Liver (tissue), 3 donors: Measurements from ENCODE around the gene AKIRIN1.

Experiments used
- CTCF ChIP-seq: fragments of 150-350 bp; IDR thresholded peaks from 2 replicates; pipeline ENCODE4 v1.5.1; 2017; ENCODE audit warnings: improper control_type of control experiment, low read depth, low read length; ENCODE audit not compliant: missing input control
- EGR1 ChIP-seq, 2 donors: IDR thresholded peaks; 2 replicates each; pipeline ENCODE4 v1.6.1; 2016 to 2018; ENCODE audit warnings: antibody characterized with exemption in 2 of 2, low read depth in 2 of 2
- FOXA1 ChIP-seq: IDR thresholded peaks from 2 replicates; pipeline ENCODE4 v1.6.1; 2016; ENCODE audit warnings: antibody characterized with exemption
- RXRA ChIP-seq, 2 donors: IDR thresholded peaks; 2 replicates each; pipeline ENCODE4 v1.6.1; 2017 to 2018; ENCODE audit warnings: antibody characterized with exemption in 2 of 2, mild to moderate bottlenecking in 1 of 2
- TAF1 ChIP-seq: conservative IDR thresholded peaks from 2 replicates; pipeline ENCODE4 v1.6.1; 2016; ENCODE audit warnings: antibody characterized with exemption, mild to moderate bottlenecking
- TF ChIP-seq, protein P1 (sequence below): IDR thresholded peaks from 2 replicates; pipeline ENCODE4 v1.6.1; 2016; ENCODE audit warnings: antibody characterized with exemption
- donor health status: healthy.
- donor health status: healthy.

DNA sequence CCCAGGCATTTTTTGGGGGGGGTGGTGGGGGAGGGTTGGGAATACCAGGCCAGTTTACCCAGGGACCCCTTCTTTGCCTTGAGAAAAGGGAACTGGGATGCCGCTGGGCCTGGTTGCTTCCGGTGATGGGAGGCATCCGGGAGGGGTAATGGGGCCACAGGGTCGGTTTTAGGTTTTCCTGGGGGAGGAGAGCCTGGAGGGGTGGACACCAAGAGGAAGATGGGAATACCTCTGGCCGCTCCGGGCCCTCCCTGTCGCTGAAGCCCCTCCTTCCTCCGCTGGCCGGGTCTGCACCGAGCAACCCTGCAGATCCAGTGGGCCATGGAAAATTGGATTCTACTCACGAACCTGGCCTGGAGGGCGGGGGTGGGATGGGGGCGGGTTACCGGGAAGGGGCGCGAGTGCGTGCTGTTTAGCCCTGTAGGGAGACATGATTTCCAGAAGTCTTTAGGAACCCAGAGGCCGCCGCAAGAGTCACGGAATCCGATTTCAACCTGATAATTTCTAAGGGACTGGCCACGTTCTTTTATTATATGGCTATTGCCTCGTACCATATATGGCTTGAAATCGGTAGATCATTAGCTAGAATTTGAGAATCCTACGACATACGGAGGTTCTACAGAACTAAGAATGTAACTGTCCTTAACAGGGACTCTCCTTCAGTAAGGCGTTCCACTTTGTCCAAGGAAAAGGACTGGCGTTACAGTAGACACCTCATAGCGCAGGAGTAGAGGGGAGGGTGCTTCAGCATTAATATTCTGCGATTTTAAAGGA is 749 bp downstream of the AKIRIN1 start:
- TF ChIP-seq CTCF, result no peak
- no peak for TF ChIP-seq RXRA (IDR thresholded peaks at IDR 0.05)
- TF ChIP-seq, protein P1, sequence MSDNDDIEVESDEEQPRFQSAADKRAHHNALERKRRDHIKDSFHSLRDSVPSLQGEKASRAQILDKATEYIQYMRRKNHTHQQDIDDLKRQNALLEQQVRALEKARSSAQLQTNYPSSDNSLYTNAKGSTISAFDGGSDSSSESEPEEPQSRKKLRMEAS, result no peak
- TF ChIP-seq TAF1, result no peak
- no peak for TF ChIP-seq EGR1 (IDR thresholded peaks at IDR 0.05; ENCODE audit: low read depth in 2 of 2)
- TF ChIP-seq FOXA1, result no peak
